Neuron (in vitro differentiated cells): ENCODE data around the gene DYNC2LI1.

Experiments used
- H2AFZ ChIP-seq: one replicate; pipeline ENCODE4 v1.6.1; 2013; ENCODE audit warnings: low read depth, mild to moderate bottlenecking, inconsistent platforms, low read length, moderate library complexity
- H3K27me3 ChIP-seq: one replicate; pipeline ENCODE4 v1.6.1; 2013; ENCODE audit warnings: low read length; ENCODE audit not compliant: insufficient read depth
- H3K36me3 ChIP-seq: one replicate; pipeline ENCODE4 v1.6.1; 2013; ENCODE audit warnings: low read length; ENCODE audit not compliant: insufficient read depth
- H3K4me1 ChIP-seq: one replicate; pipeline ENCODE4 v1.6.1; 2013; ENCODE audit warnings: low read length; ENCODE audit not compliant: insufficient read depth
- H3K4me3 ChIP-seq: 2 replicates; pipeline ENCODE4 v1.5.1; 2013; ENCODE audit warnings: mild to moderate bottlenecking, low read length, moderate library complexity
- H3K9me3 ChIP-seq: one replicate; pipeline ENCODE4 v1.6.1; 2013; ENCODE audit warnings: low read length

DYNC2LI1 gene

DNA sequence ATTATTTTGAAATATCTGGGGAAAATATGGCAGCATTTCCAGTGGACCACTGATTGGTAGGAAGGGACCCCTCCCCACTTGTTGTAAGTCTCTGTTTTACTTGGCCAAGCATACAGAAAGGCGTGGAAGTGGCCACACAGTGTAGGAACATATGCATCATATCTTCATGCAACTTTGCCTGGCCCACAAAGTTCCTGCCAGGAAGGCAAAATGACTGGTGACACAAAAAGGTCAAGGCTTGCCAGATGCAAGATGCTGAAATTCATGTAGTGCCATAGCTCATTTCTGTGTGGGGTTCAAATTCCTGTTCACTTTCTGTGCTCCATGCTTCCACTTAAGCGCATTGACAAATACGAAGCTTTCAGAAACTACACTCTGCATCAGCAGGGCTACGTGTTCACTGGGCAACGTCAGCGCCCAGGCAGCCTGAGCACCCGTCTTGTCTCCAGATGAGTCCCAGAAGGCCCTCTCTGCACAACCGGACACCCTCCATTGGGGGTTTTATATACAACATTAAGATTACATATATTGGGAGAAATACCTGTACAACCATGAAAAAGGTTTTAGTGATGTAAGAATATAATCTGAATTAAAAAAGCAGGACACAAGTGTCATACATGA, 3.6 kb downstream of the DYNC2LI1 start:
- H3K4me1 ChIP-seq, result peaks cover 4% of the 10 kb centered on the region
- H3K9me3 ChIP-seq, result no peaks in the 10 kb centered on the region
- H2AFZ ChIP-seq, result no peak overlapping the region
- H3K4me3 ChIP-seq, result no peak overlapping the region
- peaks cover 14% of the 10 kb centered on the region for H3K36me3 ChIP-seq
- no peaks in the 10 kb centered on the region for H3K27me3 ChIP-seq

DNA sequence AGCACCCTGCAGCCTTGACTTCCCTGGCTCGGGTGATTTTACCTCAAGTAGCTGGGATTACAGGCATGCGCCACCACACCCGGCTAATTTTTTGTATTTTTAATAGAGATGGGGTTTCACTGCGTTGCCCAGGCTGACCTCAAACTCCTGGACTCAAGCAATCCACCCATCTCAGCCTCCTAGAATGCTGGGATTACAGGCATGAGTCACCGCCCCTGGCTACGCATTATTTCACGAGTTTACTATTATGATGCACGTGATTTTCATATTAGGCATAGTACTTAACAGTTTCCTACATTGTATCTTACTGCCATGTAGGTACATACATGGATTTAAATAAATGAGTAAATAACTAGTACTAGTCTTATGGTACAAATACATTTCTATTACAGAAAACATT, 4.4 kb downstream of the DYNC2LI1 start:
- Histone ChIP-seq H3K36me3 (peaks cover 14% of the 10 kb centered on the region), H3K4me3 (no peak overlapping the region), H3K4me1 (peaks cover 4% of the 10 kb centered on the region), H3K9me3 (no peaks in the 10 kb centered on the region), H3K27me3 (no peaks in the 10 kb centered on the region), H2AFZ (no peak overlapping the region)

DNA sequence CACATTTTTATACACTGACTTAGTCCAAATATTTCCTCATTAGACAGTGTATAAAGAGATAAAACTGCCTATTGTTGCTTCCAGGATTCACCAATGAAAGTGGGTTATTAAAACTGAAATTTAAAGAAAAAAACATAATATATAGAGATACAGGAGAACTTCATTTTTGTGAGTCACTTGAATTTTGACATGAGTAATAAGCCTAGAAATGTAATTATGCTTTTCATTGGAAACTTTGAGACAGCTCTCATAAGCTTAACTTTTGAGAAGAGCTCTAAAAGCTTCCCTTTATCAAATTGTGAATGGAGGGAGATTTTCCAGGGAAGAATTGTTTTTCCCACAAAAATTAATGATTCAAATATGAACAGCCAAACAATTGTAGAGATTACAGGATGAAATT, 14.1 kb downstream of the DYNC2LI1 start:
- peaks cover 33% of the 10 kb centered on the region for H3K36me3 ChIP-seq
- no peaks in the 10 kb centered on the region for H3K4me1 ChIP-seq
- H3K27me3 ChIP-seq, result no peaks in the 10 kb centered on the region
- H3K4me3 ChIP-seq, result no peak overlapping the region
- no peak overlapping the region for H2AFZ ChIP-seq
- H3K9me3 ChIP-seq, result no peaks in the 10 kb centered on the region

DNA sequence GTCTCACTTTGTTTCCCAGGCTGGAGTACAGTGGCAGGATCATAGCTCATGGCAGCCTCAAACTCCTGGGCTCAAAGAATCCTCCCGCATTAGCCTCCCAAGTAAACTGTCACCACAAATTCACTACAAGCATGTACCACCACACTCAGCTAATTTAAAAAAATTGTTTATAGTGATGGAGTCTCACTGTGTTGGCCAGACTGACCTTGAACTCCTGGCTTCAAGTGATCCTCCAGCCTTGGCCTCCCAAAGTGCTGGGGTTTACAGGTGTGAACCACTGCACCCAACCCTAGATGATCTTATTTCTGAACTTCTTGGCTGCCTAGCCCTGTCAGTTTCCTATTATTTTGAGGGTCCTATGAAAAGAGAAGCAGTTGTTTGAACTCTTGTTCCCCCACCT, 14.8 kb downstream of the DYNC2LI1 start:
- Histone ChIP-seq H3K9me3 (no peaks in the 10 kb centered on the region), H3K36me3 (peaks cover 36% of the 10 kb centered on the region), H3K27me3 (no peaks in the 10 kb centered on the region), H2AFZ (no peak overlapping the region), H3K4me1 (no peaks in the 10 kb centered on the region), H3K4me3 (no peak overlapping the region)

DNA sequence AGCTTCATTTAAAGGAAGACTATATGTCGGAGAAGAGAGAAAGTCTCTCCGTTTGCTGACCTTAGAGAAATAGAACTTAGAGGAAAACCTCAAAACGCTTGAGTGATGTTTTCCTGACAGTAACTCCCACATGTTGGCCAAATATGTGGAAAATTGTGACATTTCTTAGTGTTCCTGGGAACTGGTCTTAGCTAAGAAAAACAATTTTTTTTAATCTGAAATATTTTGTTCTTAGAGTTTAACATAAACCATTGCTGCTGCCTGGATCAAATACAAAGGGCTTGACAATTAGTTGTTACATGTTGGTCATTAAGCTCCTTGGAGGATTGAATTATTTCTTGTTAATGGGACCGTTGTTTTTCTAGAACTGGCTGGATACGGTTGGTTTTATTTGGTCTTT, 16.3 kb downstream of the DYNC2LI1 start:
- Histone ChIP-seq H3K9me3 (no peaks in the 10 kb centered on the region), H3K4me3 (no peak overlapping the region), H3K4me1 (no peaks in the 10 kb centered on the region), H3K27me3 (no peaks in the 10 kb centered on the region), H2AFZ (no peak overlapping the region), H3K36me3 (peaks cover 39% of the 10 kb centered on the region)

DNA sequence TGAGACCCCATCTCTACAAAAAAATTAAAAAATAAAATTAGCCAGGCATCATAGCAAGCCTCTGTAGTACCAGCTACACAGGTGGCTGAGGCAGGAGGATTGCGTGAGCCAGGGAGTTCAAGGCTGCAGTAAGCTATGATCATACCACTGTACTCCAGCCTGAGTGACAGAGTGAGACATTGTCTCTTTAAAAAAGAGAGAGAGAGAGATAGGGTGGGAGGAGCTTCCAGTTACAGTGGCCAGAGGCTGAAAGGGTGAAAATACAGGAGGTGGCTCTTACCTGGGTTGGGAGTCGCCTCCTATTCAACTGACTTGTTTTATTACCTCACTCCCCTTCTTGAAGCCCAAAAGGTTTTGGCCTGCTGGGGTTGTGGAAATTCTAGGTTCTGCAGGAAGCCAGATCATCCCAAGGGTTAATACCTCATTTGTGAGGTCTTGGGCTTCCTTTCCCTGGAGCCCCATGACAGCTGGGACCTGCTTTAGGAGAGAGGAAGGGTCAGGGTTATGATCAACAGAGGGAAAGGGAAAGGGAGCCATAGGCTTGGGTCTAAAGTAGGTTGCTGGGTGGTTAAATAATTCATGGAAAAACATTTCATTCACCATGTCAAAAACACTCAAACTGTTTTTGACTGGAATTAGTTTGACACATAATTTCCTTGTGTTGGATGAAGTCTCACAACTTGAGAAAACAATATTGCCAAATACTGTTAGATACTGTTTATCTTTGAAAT, 17.4 kb downstream of the DYNC2LI1 start:
- Histone ChIP-seq H2AFZ (no peak overlapping the region), H3K4me3 (no peak overlapping the region), H3K36me3 (peaks cover 37% of the 10 kb centered on the region), H3K4me1 (no peaks in the 10 kb centered on the region), H3K27me3 (no peaks in the 10 kb centered on the region), H3K9me3 (no peaks in the 10 kb centered on the region)

DNA sequence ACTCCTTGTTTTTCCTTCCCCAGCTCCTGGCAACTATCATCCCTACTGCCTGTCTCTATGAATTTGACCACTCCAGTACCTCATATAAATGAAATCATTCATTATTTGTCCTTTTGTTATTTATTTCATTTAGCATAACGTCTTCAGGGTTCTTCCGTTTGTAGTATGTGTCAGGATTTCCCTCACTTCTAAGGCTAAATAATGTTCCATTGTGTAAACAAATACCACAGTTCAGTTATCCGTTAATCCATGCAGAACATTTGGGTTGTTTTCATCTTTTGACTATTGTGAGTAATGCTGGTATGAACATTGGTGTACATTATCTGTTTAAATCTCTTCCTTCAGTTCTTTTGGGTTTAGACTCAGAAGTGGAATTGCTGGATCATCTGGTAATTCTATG, 18.8 kb downstream of the DYNC2LI1 start:
- no peaks in the 10 kb centered on the region for H3K4me1 ChIP-seq
- H2AFZ ChIP-seq, result no peak overlapping the region
- no peak overlapping the region for H3K4me3 ChIP-seq
- H3K36me3 ChIP-seq, result peaks cover 29% of the 10 kb centered on the region
- H3K27me3 ChIP-seq, result no peaks in the 10 kb centered on the region
- H3K9me3 ChIP-seq, result no peaks in the 10 kb centered on the region

DNA sequence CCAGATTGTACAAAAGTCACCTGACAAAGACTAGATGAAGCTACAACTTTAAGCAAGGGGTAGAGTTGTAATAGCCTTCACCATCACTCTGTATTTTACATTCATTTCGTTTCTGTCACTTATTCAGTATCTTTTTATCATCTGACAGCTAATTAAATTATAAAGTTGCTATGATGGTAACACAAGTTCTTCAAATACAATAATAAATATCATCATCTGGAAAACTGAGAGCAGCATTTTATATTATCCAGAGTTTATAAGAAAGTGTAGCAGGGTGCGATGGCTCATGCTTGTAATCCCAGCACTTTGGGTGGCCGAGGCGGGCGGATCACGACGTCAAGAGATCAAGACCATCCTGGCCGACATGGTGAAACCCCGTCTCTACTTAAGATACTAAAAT, 21.1 kb downstream of the DYNC2LI1 start:
- H3K4me3 ChIP-seq, result no peak overlapping the region
- peaks cover 24% of the 10 kb centered on the region for H3K36me3 ChIP-seq
- no peaks in the 10 kb centered on the region for H3K9me3 ChIP-seq
- H2AFZ ChIP-seq, result no peak overlapping the region
- H3K4me1 ChIP-seq, result no peaks in the 10 kb centered on the region
- no peaks in the 10 kb centered on the region for H3K27me3 ChIP-seq

DNA sequence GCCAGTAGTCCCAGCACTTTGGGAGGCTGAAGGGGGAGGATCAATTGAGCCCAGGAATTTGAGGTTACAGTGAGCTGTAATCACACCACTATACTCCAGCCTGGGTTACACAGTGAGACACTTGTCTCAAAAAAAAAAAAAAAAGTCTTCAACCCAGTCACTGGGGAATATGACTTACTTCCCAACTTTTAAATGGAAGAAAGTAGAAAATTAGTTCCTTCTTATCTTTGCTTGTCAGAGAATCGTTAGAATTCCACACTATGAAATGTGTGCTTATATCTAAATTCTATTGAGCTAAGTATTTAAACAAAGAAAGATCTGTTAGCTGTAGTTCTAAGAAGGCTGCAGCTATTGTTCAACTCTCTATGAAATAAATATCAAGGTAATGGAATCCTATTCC, 22.4 kb downstream of the DYNC2LI1 start:
- Histone ChIP-seq H3K4me1 (no peaks in the 10 kb centered on the region), H3K36me3 (peaks cover 18% of the 10 kb centered on the region), H3K9me3 (no peaks in the 10 kb centered on the region), H3K27me3 (no peaks in the 10 kb centered on the region), H2AFZ (no peak overlapping the region), H3K4me3 (no peak overlapping the region)

DNA sequence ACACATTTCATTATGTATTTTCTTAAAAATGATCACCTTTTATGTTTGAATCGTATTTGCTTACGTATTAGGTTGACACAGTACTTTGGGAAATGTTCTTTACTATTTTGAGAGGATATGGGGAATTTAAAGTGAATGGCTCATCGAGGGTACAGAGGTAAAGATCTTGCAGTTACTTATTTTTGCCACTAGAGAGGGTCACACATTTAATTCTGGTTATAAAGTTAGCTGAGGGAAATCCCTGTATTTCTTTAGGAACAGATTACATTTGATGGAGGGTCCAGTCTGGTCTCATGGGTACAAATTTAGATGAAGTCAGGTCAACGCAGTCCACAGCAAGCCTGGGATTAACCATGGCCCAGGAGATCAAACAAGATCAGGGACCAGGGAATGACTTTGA, 24.5 kb downstream of the DYNC2LI1 start:
- no peaks in the 10 kb centered on the region for H3K9me3 ChIP-seq
- H2AFZ ChIP-seq, result no peak overlapping the region
- H3K36me3 ChIP-seq, result peaks cover 16% of the 10 kb centered on the region
- no peaks in the 10 kb centered on the region for H3K27me3 ChIP-seq
- H3K4me3 ChIP-seq, result no peak overlapping the region
- no peaks in the 10 kb centered on the region for H3K4me1 ChIP-seq

DNA sequence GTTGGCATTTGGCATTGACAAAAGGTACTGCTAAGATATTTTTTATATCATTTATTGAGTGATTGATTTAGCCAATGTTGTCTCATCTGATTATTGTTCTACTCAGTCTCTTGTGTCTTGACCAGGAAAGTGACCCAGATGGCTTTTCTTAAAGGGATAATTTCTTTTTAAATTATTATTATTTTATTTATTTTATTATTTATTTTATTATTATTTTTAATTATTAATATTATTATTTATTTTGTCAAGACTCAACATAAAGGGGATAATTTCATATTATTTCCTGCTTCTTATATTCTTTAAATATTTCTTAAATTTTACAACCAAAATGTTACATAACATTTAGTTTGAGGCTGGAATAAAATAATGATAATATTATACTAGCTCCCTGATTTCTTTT, 27.1 kb downstream of the DYNC2LI1 start:
- Histone ChIP-seq H3K27me3 (no peaks in the 10 kb centered on the region), H3K9me3 (no peaks in the 10 kb centered on the region), H3K4me3 (no peak overlapping the region), H2AFZ (no peak overlapping the region), H3K36me3 (peaks cover 14% of the 10 kb centered on the region), H3K4me1 (no peaks in the 10 kb centered on the region)

DNA sequence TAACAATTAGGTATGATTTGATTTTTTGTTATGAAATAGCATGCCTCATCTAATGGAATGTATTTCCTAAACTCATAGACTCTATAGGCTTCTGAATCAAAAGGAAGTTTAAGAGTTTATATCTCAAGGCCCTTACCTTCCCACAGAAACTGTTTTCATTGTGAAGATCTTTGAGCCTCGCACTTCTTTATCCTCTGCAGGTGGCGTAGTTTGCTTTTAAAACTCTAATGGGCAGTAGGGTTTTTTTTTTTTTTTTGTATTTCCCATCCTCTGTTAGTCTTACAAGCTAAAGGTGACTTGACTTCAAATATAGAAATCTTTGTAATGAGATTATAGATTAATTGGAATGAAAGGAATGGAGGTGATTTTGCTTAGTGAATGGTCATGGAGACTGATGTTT, 28.3 kb downstream of the DYNC2LI1 start:
- Histone ChIP-seq H3K4me1 (no peaks in the 10 kb centered on the region), H3K9me3 (no peaks in the 10 kb centered on the region), H3K36me3 (peaks cover 20% of the 10 kb centered on the region), H2AFZ (no peak overlapping the region), H3K4me3 (no peak overlapping the region), H3K27me3 (no peaks in the 10 kb centered on the region)

DNA sequence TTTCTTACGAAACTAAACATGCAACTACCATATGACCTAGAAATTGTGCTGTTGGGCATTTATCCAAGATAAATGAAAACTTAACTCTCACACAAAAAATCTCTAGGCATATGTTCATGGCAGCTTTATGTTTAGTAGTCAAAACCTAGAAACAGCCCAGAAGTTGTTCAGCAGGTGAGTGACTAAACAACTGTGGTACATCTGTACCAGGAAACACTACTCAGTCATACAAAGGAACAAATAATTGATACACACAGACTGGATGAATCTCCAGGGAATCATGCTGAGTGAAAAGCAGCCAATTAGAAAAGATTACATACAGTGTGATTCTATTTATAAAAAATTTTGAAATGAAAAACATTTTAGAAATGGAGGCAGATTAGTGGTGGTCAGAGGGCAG, 29.3 kb downstream of the DYNC2LI1 start:
- no peak overlapping the region for H2AFZ ChIP-seq
- peaks cover 22% of the 10 kb centered on the region for H3K36me3 ChIP-seq
- H3K27me3 ChIP-seq, result no peaks in the 10 kb centered on the region
- H3K9me3 ChIP-seq, result no peaks in the 10 kb centered on the region
- H3K4me3 ChIP-seq, result no peak overlapping the region
- H3K4me1 ChIP-seq, result no peaks in the 10 kb centered on the region

DNA sequence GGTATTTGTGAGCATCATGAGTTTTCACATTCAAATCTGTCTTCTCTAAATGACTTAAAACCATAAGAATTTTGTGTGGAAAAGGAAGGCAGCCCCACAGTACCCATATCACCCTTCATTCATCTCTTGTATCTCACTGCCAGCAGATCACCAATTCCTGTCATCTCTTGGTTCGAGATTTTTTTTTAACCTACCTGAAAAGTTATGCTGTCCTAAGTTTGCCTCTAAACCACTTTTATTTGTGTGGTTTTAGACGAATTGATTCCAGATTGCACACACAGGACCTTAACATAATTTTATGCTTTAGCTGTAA, 32.8 kb downstream of the DYNC2LI1 start:
- H3K27me3 ChIP-seq, result no peaks in the 10 kb centered on the region

More for the DNA sequence above, 32.8 kb downstream of the DYNC2LI1 start:
- peaks cover 2% of the 10 kb centered on the region for H3K4me1 ChIP-seq
- no peak overlapping the region for H3K4me3 ChIP-seq
- peaks cover 24% of the 10 kb centered on the region for H3K36me3 ChIP-seq
- H2AFZ ChIP-seq, result no peak overlapping the region
- no peaks in the 10 kb centered on the region for H3K9me3 ChIP-seq
